ENCODE measurements around the gene ELL2.

Gene ELL2

GRCh38 chr5:95880081-95880926, 81.3 kb downstream of the ELL2 start:
- no peak for DNase-seq

GRCh38 chr5:95879661-95880060, 82.0 kb downstream of the ELL2 start:
- no peak for DNase-seq

GRCh38 chr5:95878417-95879323, 83.0 kb downstream of the ELL2 start:
- no peak for DNase-seq

DNA sequence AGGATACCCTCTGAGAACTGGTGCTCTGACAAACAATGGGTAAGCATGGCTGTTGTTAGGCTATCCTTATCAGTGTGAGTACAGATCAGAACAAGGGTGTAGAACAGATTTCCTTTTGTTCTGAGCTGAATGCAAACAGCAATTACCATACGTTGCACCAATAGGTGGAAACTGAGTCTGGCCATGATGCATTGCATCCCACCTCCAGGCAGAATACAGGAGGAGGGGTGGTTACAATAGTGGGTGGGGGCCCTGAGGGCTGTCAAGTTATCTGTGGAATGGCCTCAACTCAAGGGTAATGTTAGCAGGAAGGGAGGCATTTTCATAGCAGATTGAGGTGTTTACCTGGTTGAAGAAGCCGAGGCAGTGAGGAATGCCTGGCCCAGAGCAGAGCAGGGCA, 84.9 kb downstream of the ELL2 start:
- DNase-seq = no peak

DNA sequence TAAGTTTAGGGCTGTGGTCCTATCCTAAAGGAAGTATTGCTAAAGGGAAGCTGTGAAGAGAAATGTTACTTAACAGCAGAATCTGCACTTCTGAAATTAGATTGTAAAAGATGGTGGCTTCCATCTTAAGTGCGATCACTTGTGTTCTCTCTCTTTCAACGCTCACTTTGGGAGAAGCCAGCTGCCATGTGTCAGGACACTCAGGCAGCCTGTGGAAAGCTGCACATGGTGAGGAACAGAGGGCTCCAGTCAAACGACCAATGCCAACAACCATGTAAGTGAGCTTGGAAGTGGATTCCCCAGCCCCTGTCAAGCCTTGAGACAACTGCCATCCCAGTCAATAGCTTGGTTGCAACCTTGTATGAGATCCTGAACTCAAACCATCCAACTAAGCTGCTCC, 87.4 kb downstream of the ELL2 start:
- DNase-seq = no peak

- DNase-seq = no peak
Observed at GRCh38 chr5:95873351-95873750, 88.3 kb downstream of the ELL2 start.

GRCh38 chr5:95872346-95873268, 89.0 kb downstream of the ELL2 start:
- no peak for DNase-seq

- no peak for DNase-seq
Observed at GRCh38 chr5:95871146-95871806, 90.4 kb downstream of the ELL2 start.

DNA sequence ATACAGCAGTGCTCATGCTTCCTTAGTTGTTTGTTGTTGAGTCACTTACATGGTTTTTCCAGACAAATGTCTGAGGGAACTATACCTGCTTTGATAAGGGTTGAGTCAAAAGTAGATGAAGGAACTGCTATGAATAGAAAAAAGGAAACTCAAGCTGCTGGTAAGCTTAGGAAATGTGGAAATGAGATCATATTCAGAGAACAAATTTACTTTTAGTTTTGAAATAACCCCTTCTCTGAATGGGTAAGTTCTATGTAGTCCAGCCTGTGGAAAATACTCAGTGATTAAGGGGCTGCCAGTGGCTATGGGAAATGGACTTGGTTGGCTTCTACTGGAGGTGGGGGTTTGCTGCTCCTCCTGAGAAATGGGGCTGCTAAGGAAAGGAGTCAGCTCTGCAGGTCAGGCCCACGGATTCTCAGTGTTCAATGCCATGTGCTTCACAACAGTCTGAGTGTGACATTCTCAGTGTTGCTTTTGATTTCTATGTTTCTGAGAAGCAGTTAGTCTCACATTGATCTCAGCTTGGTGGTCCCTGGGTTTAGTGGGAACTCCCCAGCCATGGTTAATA, 91.5 kb downstream of the ELL2 start:
- DNase-seq = no peak

DNA sequence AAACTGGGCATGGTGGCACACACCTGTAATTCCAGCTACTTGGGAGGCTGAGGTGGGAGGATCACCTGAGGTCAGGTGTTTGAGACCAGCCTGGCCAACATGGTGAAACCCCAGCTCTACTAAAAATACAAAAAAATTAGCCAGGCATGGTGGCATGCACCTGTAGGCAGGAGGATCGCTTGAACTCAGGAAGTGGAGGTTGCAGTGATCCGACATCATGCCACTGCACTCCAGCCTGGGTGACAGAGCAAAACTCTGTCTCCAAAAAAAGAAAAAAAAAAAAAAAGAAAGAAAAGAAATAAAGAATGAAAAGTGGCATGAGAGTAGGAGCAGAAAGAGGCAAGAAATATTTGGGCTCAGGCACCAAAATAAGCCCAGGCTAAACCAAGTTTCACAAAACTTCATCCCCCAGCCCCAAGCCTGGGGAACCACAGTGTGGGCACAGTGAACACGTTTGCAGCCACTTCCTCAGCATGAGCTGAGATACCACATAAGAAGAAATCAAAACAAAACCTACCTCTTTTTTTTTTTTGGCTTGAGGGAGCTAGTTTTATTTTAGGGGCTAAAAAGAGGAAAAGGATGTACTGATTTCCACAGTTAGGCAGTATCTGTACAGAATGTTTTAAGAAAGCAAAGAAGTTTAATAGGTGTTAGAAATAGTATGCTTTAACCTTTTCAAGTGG, 92.3 kb downstream of the ELL2 start:
- DNase-seq = peak; percentile 50 to 55

DNA sequence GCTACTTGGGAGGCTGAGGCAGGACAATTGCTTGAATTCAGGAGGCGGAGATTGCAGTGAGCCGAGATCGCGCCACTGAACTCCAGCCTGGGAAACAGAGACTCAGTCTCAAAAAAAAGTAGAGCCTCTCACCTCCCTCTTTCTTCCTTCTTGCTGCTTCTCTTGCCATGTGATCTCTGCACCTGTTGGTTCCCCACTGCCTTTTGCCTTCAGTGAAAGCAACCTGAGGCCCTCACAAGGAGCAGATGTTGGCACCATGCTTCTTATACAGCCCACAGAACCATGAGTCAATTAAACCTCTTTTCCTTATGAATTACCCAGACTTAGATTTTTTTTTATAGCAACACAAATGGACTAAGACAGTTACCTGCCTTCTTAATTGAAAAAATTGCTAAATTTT, 93.5 kb downstream of the ELL2 start:
- no peak for DNase-seq

- no peak for DNase-seq
Observed at GRCh38 chr5:95866435-95867040, 95.1 kb downstream of the ELL2 start.

DNA sequence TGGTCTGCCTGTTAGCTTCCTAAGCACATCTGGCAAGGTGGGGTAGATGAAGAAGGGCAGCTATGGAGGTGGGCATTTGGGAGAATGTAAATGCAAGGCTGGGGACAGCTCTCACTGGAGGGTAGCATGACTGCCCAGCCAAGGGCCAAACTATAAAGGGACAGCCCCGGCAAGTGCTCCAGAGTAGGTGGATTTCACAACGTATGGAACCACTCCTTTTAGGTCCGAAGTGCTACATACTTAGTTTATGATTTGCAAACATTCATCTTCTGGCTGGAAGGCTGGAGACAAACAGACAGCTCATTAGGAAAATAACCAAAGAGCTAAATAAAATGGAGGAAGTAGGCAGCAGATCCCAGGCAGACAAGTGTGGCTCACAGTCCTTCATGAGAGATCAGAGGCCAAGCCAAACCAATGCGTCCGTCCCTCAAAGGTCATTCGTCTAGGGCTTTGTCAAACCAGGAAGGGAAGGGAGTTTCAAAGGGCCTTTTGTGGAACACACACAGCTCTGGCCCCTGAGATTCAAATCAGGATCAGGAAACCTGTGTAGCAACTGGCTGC, 96.6 kb downstream of the ELL2 start:
- DNase-seq = no peak

- no peak for DNase-seq
Observed at GRCh38 chr5:95864456-95864855, 97.2 kb downstream of the ELL2 start.

GRCh38 chr5:95863383-95863757, 98.3 kb downstream of the ELL2 start:
- DNase-seq = no peak

DNA sequence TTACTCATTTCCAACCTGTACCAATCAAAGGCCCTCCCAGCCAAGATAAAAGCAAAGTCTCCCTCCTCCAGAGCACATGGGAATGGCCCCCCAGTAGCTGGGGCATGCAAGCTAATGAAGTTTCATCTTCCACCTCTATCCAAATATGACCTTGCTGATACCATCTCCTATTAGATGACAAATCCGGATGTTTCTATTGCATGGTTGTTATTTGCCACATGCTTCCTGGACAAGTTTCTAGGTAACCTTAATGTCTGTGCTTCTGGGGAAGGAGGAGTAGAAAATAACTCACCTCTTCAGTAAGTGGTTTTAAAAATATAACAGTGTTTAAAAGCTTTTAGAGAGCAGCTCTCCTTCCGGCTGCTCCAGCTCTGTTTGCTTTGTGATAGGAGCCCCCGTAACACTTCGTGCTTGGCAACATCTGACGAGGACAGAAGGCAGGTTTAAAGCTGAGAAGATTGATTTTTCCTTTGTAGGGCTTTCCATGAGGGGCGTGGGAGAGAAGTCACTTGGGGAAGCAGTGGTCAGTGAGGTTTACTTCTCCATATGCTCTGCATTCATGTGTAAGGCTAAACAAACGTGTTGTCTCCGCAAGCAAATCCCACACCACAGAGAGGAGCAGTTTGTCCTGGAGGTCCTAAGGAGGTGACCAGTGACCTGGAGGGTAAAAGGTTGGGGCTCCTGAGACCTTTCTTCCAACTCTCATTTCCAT, 98.8 kb downstream of the ELL2 start:
- DNase-seq = no peak

DNA sequence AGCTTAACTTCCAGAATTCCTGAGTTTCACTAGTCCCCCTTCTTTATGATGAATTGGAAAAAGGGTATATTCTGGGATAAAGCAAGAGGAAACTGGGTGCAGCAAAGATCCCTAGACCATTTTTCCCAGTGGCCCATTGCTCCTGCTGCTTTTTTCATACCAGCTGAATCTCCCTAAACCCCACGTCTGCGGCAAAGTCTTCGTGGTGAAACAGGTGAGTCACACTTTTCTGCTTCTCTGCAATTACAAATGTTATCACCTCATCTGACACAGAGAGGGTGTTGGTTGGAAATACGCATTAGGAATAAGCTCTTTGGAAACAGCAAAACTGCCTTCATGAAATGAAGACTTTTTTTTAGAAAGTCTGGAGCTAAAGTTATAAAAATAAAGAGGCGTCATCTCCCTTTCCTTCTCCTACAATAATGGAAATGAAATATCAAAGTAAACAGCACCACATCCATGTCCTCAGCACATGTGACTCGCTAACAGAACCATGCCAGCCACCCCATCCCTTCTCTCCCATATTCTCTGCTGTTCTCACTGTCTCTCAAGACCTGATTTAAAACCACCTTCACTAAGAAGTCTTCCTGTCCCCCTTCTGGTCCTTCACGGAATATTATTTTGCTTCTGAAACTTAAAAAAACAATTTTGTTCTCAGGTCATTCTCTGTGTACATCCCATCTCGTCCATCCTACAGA, 99.6 kb downstream of the ELL2 start:
- DNase-seq = no peak

- DNase-seq = peak in 1 of 2 donors; percentile 69
Observed at GRCh38 chr5:95861221-95861863, 100.3 kb downstream of the ELL2 start.

DNA sequence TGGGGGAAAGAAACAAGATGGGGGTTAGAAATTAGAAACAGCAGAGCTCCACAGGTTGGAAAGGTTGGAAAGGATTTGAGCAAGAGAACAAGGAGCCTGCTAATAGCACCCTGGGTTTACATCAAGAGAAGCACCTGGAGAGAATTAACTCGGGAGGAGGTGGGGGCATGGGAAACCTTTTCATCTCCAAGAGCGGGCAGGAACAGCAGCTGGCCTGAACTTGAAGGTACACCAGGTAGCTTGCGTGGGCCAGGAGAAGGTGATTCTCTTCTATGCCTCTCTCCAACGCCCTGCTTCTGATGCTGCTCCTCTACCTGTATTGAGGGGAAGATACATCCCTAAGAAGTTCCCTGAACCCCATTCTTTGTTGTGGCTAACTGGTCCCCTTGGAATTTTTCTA, 102.0 kb downstream of the ELL2 start:
- DNase-seq = no peak

All from CD4-positive, alpha-beta T cell treated with Interleukin-1 beta for 1 hour (primary cell).